ENCODE measurements around the gene DNTTIP2. TPM values are rescaled to one million over a fixed set of nuclear protein-coding genes. Genes with fewer than 3 reads are reported as not detected.

The DNTTIP2 gene
- total RNA-seq, 1 experiment from 2014 or later: 66.1 TPM

- no peak for TF ChIP-seq SIN3A (IDR thresholded peaks at IDR 0.05; ENCODE audit: low read depth)
- no peak for TF ChIP-seq YY1 (IDR thresholded peaks at IDR 0.05; ENCODE audit: extremely low read depth, insufficient replicate concordance, low read depth, low read length)
- no peak for TF ChIP-seq CEBPB (IDR thresholded peaks at IDR 0.05; ENCODE audit: low read depth)
- no peak for TF ChIP-seq POLR2A (IDR thresholded peaks at IDR 0.05; ENCODE audit: borderline replicate concordance, extremely low read depth, insufficient read depth, insufficient read length)
- no peak for TF ChIP-seq POLR2AphosphoS5 (IDR thresholded peaks at IDR 0.05; ENCODE audit: low read depth, low read length)
- ChIA-PET CTCF (no interaction called here), POLR2A (no interaction called here), RAD21 (ENCODE audit: low non-redundant PET in 1 of 2, low total read pairs in 2 of 2, uncharacterized antibody in 2 of 2, unreplicated experiment in 2 of 2) (interaction anchor here in 1 of 2 experiments (0.6 kb wide), 1 partner anchor 471 kb away, joined by 3 read pairs; no protein-coding TSS in a partner anchor)
- Histone ChIP-seq H3K9ac (ENCODE audit: low read length) (no peak overlapping the region), H3K4me2 (ENCODE audit: low read length) (no peak overlapping the region), H3K36me3 (ENCODE audit: control insufficient read depth in 1 of 2, insufficient read depth in 2 of 2, low read length in 2 of 2) (peaks cover 11 to 13% of the 10 kb centered on the region in 2 experiments), H3K9me2 (ENCODE audit: insufficient read depth) (no peaks in the 10 kb centered on the region), H3K9me3 (ENCODE audit: control insufficient read depth in 1 of 2, insufficient read depth in 1 of 2, low read depth in 1 of 2, low read length in 2 of 2) (no peaks in the 10 kb centered on the region), H3K4me1 (ENCODE audit: control insufficient read depth in 1 of 2, insufficient read depth in 2 of 2, low read length in 2 of 2) (no peaks in the 10 kb centered on the region), H4K20me1 (ENCODE audit: insufficient read depth) (no peaks in the 10 kb centered on the region), H3K79me2 (ENCODE audit: insufficient read depth, low read length) (no peaks in the 10 kb centered on the region), H3K27ac (ENCODE audit: low read depth, low read length) (no peak overlapping the region), H3K4me3 (replicated peaks in 1 of 2; ENCODE audit: low read depth in 1 of 2, low read length in 2 of 2) (no peak overlapping the region), H3K27me3 (ENCODE audit: insufficient read depth, low read length) (no peaks in the 10 kb centered on the region), H2AFZ (ENCODE audit: low read depth, low read length, poor library complexity, severe bottlenecking) (no peak overlapping the region)
- no peak for DNase-seq (ENCODE audit: low read depth, low spot score)
- BruUV-seq (replicated peaks): no TSS peak
- no peak for ATAC-seq
- intact Hi-C loops (cut with micrococcal nuclease): no loop called here
These were observed 13.8 kb downstream of the DNTTIP2 start for GRCh38 chr1:93865253-93865652.

- Histone ChIP-seq H3K36me3 (ENCODE audit: control insufficient read depth in 1 of 2, insufficient read depth in 2 of 2, low read length in 2 of 2) (peaks cover 1 to 4% of the 10 kb centered on the region in 2 experiments; a peak in 3 of 4 replicates), H3K27ac (ENCODE audit: low read depth, low read length) (no peak overlapping the region), H2AFZ (ENCODE audit: low read depth, low read length, poor library complexity, severe bottlenecking) (no peak overlapping the region), H3K9me3 (ENCODE audit: control insufficient read depth in 1 of 2, insufficient read depth in 1 of 2, low read depth in 1 of 2, low read length in 2 of 2) (no peaks in the 10 kb centered on the region), H3K9ac (ENCODE audit: low read length) (no peak overlapping the region), H3K4me2 (ENCODE audit: low read length) (no peak overlapping the region), H3K79me2 (ENCODE audit: insufficient read depth, low read length) (no peaks in the 10 kb centered on the region), H3K4me3 (replicated peaks in 1 of 2; ENCODE audit: low read depth in 1 of 2, low read length in 2 of 2) (no peak overlapping the region), H3K27me3 (ENCODE audit: insufficient read depth, low read length) (no peaks in the 10 kb centered on the region), H3K4me1 (ENCODE audit: control insufficient read depth in 1 of 2, insufficient read depth in 2 of 2, low read length in 2 of 2) (no peaks in the 10 kb centered on the region), H4K20me1 (ENCODE audit: insufficient read depth) (no peaks in the 10 kb centered on the region), H3K9me2 (ENCODE audit: insufficient read depth) (no peaks in the 10 kb centered on the region)
- no peak for ATAC-seq
- no peak for DNase-seq (ENCODE audit: low read depth, low spot score)
- ChIA-PET CTCF (no interaction called here), POLR2A (no interaction called here), RAD21 (ENCODE audit: low non-redundant PET in 1 of 2, low total read pairs in 2 of 2, uncharacterized antibody in 2 of 2, unreplicated experiment in 2 of 2) (no interaction called here)
- no TSS peak for BruUV-seq (replicated peaks)
- intact Hi-C loops (cut with micrococcal nuclease): no loop called here
- no peak for TF ChIP-seq CEBPB (IDR thresholded peaks at IDR 0.05; ENCODE audit: low read depth)
- no peak for TF ChIP-seq EZH2phosphoT487 (IDR thresholded peaks at IDR 0.05; ENCODE audit: borderline replicate concordance)
- no peak for TF ChIP-seq EZH2 (IDR thresholded peaks at IDR 0.05)
- TF ChIP-seq TCF7L2 (IDR thresholded peaks at IDR 0.05; ENCODE audit: borderline replicate concordance, extremely low read depth, insufficient read depth, insufficient read length): no peak
- TF ChIP-seq POLR2A (IDR thresholded peaks at IDR 0.05; ENCODE audit: borderline replicate concordance, extremely low read depth, insufficient read depth, insufficient read length): no peak
- no peak for TF ChIP-seq REST (IDR thresholded peaks at IDR 0.05; ENCODE audit: low read depth)
- no peak for TF ChIP-seq JUND (IDR thresholded peaks at IDR 0.05)
- no peak for TF ChIP-seq EGR1 (IDR thresholded peaks at IDR 0.05; ENCODE audit: low read depth)
- TF ChIP-seq YY1 (IDR thresholded peaks at IDR 0.05; ENCODE audit: extremely low read depth, insufficient replicate concordance, low read depth, low read length): no peak
- no peak for TF ChIP-seq ZBTB33 (IDR thresholded peaks at IDR 0.05; ENCODE audit: extremely low read depth, insufficient replicate concordance, low read length)
- TF ChIP-seq SP1 (IDR thresholded peaks at IDR 0.05; ENCODE audit: low read depth): no peak
- no peak for TF ChIP-seq MAX (IDR thresholded peaks at IDR 0.05)
- no peak for TF ChIP-seq SRF (IDR thresholded peaks at IDR 0.05; ENCODE audit: low read depth)
- TF ChIP-seq FOSL1 (IDR thresholded peaks at IDR 0.05; ENCODE audit: low read depth): no peak
These were observed 14.8 kb downstream of the DNTTIP2 start for GRCh38 chr1:93864175-93864574.

Measured in HCT116 (cell line).